Subcutaneous adipose tissue (tissue), 4 donors: ENCODE data around the gene TBCD. TPM values are rescaled to one million over a fixed set of nuclear protein-coding genes. Genes with fewer than 3 reads are reported as not detected.

Source experiments
- CTCF ChIP-seq: fragments of 450-650 bp; IDR thresholded peaks from one replicate; pipeline ENCODE4 v1.5.1; 2016; ENCODE audit warnings: low read depth, mild to moderate bottlenecking, control low read depth, antibody characterized with exemption, moderate library complexity
- total RNA-seq, 4 donors: library from RNA; depleted of rRNA; stranded (reverse); fragments of >200 nt; gene quantifications; one replicate each; pipeline ENCODE4 v1.1.0, GENCODE V29; 2016

The TBCD gene
- total RNA-seq, 4 donors from 2014 or later, result 36.5 to 103 (median 54.7) TPM

DNA sequence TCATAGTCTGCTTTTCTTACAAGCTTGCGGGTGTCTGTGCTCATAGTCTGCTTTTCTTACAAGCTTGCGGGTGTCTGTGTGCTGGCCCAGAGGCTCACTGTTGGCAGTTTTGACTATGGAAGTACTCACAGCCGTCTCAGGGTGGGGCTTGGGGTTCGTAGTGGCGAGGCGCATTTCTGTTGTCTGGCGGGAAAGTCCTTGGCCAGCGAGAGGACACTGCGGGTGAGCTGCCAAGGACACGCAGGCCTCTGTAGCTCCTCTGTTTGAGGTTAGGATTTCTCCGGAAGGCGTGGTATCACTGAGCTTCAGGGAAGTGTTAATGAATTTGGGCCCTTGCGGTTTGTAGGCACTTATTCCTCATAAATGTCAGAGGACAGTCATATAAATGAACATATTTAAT, 13.5 kb downstream of the TBCD start:
- TF ChIP-seq CTCF, result no peak

- no peak for TF ChIP-seq CTCF
Measured at GRCh38 chr17:82767041-82767754, 15.3 kb downstream of the TBCD start.

DNA sequence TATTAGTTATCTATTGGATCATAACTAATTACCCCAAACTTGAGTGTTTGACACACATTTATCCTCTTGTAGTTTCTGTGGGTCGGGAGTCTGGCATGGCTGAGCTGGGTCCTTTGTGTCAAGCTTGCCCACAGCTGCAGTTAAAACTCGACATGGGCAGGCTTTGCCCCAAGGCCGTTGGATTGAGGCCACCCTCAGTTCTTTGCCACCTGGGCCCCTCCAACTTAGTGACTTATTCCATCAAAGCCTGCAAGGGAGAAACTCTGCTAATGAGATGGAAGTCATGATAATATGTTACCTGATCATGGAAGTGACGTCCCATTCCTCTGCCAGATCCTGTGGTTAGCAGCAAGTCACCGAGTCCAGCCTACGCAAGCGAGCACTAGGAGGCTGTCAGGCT, 17.2 kb downstream of the TBCD start:
- no peak for TF ChIP-seq CTCF

GRCh38 chr17:82772026-82772425, 20.2 kb downstream of the TBCD start:
- TF ChIP-seq CTCF, result no peak

DNA sequence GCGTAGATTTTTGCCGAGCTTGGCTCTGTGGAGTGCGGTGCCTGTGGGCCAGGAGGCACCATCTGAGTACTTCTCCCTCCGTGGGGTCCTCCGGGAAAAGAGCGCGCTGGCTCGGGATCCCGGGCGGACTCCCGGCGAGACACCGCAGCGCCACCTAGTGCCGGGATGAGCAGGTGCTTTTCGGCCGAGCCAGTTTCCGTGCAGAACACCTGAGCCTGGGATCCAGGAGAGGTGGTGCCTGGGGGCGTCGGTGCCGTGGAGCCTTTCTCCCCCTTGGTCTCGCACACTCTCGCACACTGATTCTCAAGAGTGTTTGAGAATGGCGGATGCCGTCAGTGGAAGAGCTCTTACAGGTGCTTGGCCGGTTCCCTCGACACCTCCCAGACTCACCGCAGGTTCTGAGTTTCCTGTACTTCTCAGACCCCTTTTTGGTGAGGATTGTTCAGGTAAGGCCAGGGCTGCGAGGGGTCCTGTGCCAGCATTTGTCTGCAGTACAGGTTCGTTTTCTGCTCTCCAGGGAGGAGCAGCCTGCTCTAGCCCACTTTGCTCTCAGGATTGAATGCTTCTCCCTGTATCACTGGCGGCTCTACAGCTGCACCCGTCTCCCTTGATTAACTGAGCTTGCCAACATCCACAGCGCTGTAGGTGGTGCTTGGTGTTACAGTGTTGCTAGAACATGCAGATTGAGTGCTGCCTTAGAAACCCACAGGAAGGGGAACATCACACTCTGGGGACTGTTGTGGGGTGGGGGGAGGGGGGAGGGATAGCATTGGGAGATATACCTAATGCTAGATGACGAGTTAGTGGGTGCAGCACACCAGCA, 23.3 kb downstream of the TBCD start:
- no peak for TF ChIP-seq CTCF

- no peak for TF ChIP-seq CTCF
Measured at GRCh38 chr17:82776454-82776853, 24.6 kb downstream of the TBCD start.

- no peak for TF ChIP-seq CTCF
Measured at GRCh38 chr17:82779541-82779940, 27.7 kb downstream of the TBCD start.
